Rectal smooth muscle tissue (tissue), 1 donor: ENCODE results near the gene PLEKHH3.

Experiments
- H3K27ac ChIP-seq: one replicate; pipeline ENCODE4 v1.7.0; 2013; ENCODE audit warnings: low read depth, low read length, inconsistent platforms
- H3K27me3 ChIP-seq: one replicate; pipeline ENCODE4 v1.7.0; 2013; ENCODE audit warnings: low read length; ENCODE audit not compliant: control insufficient read depth, insufficient read depth
- H3K36me3 ChIP-seq: one replicate; pipeline ENCODE4 v1.7.0; 2013; ENCODE audit warnings: low read length; ENCODE audit not compliant: control insufficient read depth, insufficient read depth
- H3K4me1 ChIP-seq: one replicate; pipeline ENCODE4 v1.7.0; 2013; ENCODE audit warnings: low read length; ENCODE audit not compliant: control insufficient read depth, insufficient read depth
- H3K4me3 ChIP-seq: one replicate; pipeline ENCODE4 v1.7.0; 2013; ENCODE audit warnings: low read length
- H3K9ac ChIP-seq: one replicate; pipeline ENCODE4 v1.7.0; 2013; ENCODE audit warnings: low read length

The PLEKHH3 gene

GRCh38 chr17:42676424-42677011 is at the start of gene PLEKHH3:
PLEKHH3 (minus strand) TSS chr17:42676994; CDS start chr17:42676563, 431 bp downstream.
- H3K27me3 ChIP-seq: no peaks in the 10 kb centered on the region
- H3K9ac ChIP-seq: peak within 1 kb of the TSS; percentile 93
- H3K36me3 ChIP-seq: peaks cover 11% of the 10 kb centered on the region
- H3K4me3 ChIP-seq: peak within 1 kb of the TSS; percentile 98
- H3K4me1 ChIP-seq: peaks cover 25% of the 10 kb centered on the region
- H3K27ac ChIP-seq: peak within 1 kb of the TSS; percentile 93

GRCh38 chr17:42725143-42725542 is 48.3 kb upstream of the PLEKHH3 start:
- no peak overlapping the region for H3K4me3 ChIP-seq
- peaks cover 24% of the 10 kb centered on the region for H3K36me3 ChIP-seq
- H3K27ac ChIP-seq: no peak overlapping the region
- no peaks in the 10 kb centered on the region for H3K4me1 ChIP-seq
- no peak overlapping the region for H3K9ac ChIP-seq
- no peaks in the 10 kb centered on the region for H3K27me3 ChIP-seq

- no peak overlapping the region for H3K4me3 ChIP-seq
- H3K9ac ChIP-seq: no peak overlapping the region
- no peaks in the 10 kb centered on the region for H3K27me3 ChIP-seq
- peaks cover 23% of the 10 kb centered on the region for H3K36me3 ChIP-seq
- H3K27ac ChIP-seq: no peak overlapping the region
- H3K4me1 ChIP-seq: no peaks in the 10 kb centered on the region
These were observed 46.8 kb upstream of the PLEKHH3 start for GRCh38 chr17:42723636-42724035.

- no peaks in the 10 kb centered on the region for H3K4me1 ChIP-seq
- H3K9ac ChIP-seq: no peak overlapping the region
- no peak overlapping the region for H3K4me3 ChIP-seq
- H3K36me3 ChIP-seq: peaks cover 36% of the 10 kb centered on the region
- H3K27me3 ChIP-seq: no peaks in the 10 kb centered on the region
- H3K27ac ChIP-seq: no peak overlapping the region
These were observed 44.3 kb upstream of the PLEKHH3 start for GRCh38 chr17:42720996-42721583.

GRCh38 chr17:42709561-42709960 is 32.8 kb upstream of the PLEKHH3 start:
- Histone ChIP-seq H3K36me3 (peaks cover 59% of the 10 kb centered on the region), H3K9ac (no peak overlapping the region), H3K4me3 (no peak overlapping the region), H3K27ac (no peak overlapping the region), H3K27me3 (no peaks in the 10 kb centered on the region), H3K4me1 (no peaks in the 10 kb centered on the region)

- Histone ChIP-seq H3K27me3 (no peaks in the 10 kb centered on the region), H3K9ac (no peak overlapping the region), H3K4me3 (no peak overlapping the region), H3K27ac (no peak overlapping the region), H3K36me3 (peaks cover 68% of the 10 kb centered on the region), H3K4me1 (no peaks in the 10 kb centered on the region)
These were observed 31.8 kb upstream of the PLEKHH3 start for GRCh38 chr17:42708588-42708987.

- no peak overlapping the region for H3K27ac ChIP-seq
- peaks cover 71% of the 10 kb centered on the region for H3K36me3 ChIP-seq
- H3K4me1 ChIP-seq: no peaks in the 10 kb centered on the region
- H3K4me3 ChIP-seq: no peak overlapping the region
- no peaks in the 10 kb centered on the region for H3K27me3 ChIP-seq
- H3K9ac ChIP-seq: no peak overlapping the region
These were observed 29.9 kb upstream of the PLEKHH3 start for GRCh38 chr17:42706732-42707131.

- no peaks in the 10 kb centered on the region for H3K4me1 ChIP-seq
- H3K36me3 ChIP-seq: peaks cover 68% of the 10 kb centered on the region
- H3K27ac ChIP-seq: no peak overlapping the region
- H3K9ac ChIP-seq: no peak overlapping the region
- no peak overlapping the region for H3K4me3 ChIP-seq
- H3K27me3 ChIP-seq: no peaks in the 10 kb centered on the region
These were observed 28.2 kb upstream of the PLEKHH3 start for GRCh38 chr17:42704837-42705494.

GRCh38 chr17:42704490-42704836 is 27.7 kb upstream of the PLEKHH3 start:
- peaks cover 63% of the 10 kb centered on the region for H3K36me3 ChIP-seq

GRCh38 chr17:42702446-42702845 is 25.7 kb upstream of the PLEKHH3 start:
- Histone ChIP-seq H3K27ac (no peak overlapping the region), H3K36me3 (peaks cover 52% of the 10 kb centered on the region), H3K4me1 (no peaks in the 10 kb centered on the region)

More at GRCh38 chr17:42704490-42704836, 27.7 kb upstream of the PLEKHH3 start:
- H3K27ac ChIP-seq: no peak overlapping the region
- H3K4me3 ChIP-seq: no peak overlapping the region
- no peaks in the 10 kb centered on the region for H3K4me1 ChIP-seq
- H3K27me3 ChIP-seq: no peaks in the 10 kb centered on the region
- no peak overlapping the region for H3K9ac ChIP-seq

GRCh38 chr17:42700586-42701289 is 23.9 kb upstream of the PLEKHH3 start:
- H3K9ac ChIP-seq: no peak overlapping the region
- no peak overlapping the region for H3K27ac ChIP-seq
- H3K4me1 ChIP-seq: no peaks in the 10 kb centered on the region
- peaks cover 49% of the 10 kb centered on the region for H3K36me3 ChIP-seq
- H3K27me3 ChIP-seq: no peaks in the 10 kb centered on the region
- H3K4me3 ChIP-seq: no peak overlapping the region

More at GRCh38 chr17:42702446-42702845, 25.7 kb upstream of the PLEKHH3 start:
- H3K4me3 ChIP-seq: no peak overlapping the region
- H3K27me3 ChIP-seq: no peaks in the 10 kb centered on the region
- H3K9ac ChIP-seq: no peak overlapping the region

- H3K27ac ChIP-seq: no peak overlapping the region
- H3K36me3 ChIP-seq: peaks cover 45% of the 10 kb centered on the region
These were observed 22.6 kb upstream of the PLEKHH3 start for GRCh38 chr17:42699415-42699740.

More at GRCh38 chr17:42699415-42699740, 22.6 kb upstream of the PLEKHH3 start:
- no peak overlapping the region for H3K4me3 ChIP-seq
- no peaks in the 10 kb centered on the region for H3K4me1 ChIP-seq
- H3K27me3 ChIP-seq: no peaks in the 10 kb centered on the region
- no peak overlapping the region for H3K9ac ChIP-seq
